ENCODE data around the gene ZNF692. TPM values are rescaled to one million over a fixed set of nuclear protein-coding genes. Genes with fewer than 3 reads are reported as not detected.

Gene ZNF692
- total and polyA plus RNA-seq, 2 of the 13 experiments (the other 11 are each of a cell fraction or from before 2014, with no cell fraction given), result 27.3 to 45.8 TPM

- no peaks in the 10 kb centered on the region for H3K9me3 ChIP-seq (ENCODE audit: low read length)
- DNase-seq (ENCODE audit: low spot score) (no peak), FAIRE-seq (no peak), ATAC-seq (no peak)
- H2AFZ ChIP-seq (ENCODE audit: low read length), result no peak overlapping the region
- no peaks in the 10 kb centered on the region for H3K79me2 ChIP-seq (ENCODE audit: insufficient read depth, low read length)
- H3K27ac ChIP-seq (ENCODE audit: extremely low read length, insufficient read depth, low read length), result no peak overlapping the region
- no peaks in the 10 kb centered on the region for H3K36me3 ChIP-seq (replicated peaks in 1 of 2; ENCODE audit: control insufficient read depth in 1 of 2, insufficient read depth in 2 of 2, low read length in 2 of 2)
- no peak overlapping the region for H3K4me3 ChIP-seq (replicated peaks in 1 of 3; ENCODE audit: insufficient read depth in 1 of 3, low read depth in 2 of 3, low read length in 3 of 3)
- ChIA-PET CTCF (ENCODE audit: low intra/inter-chr PET ratio, low total read pairs) (no interaction called here), POLR2A (no interaction called here)
- intact Hi-C loops (cut with micrococcal nuclease; ENCODE audit: unreplicated experiment) (no loop called here), in situ Hi-C loops (cut with HindIII; ENCODE audit: extremely low pct_ligation_motif_present, low pct_unique_long_range_greater_than_20kb) (no loop called here)
- no peak overlapping the region for H3K4me2 ChIP-seq (ENCODE audit: low read depth, low read length)
- TF ChIP-seq RBAK (CRISPR knock-in tag; IDR thresholded peaks at IDR 0.05) (no peak), DR1 (CRISPR knock-in tag; IDR thresholded peaks at IDR 0.05) (no peak), PHF8 (CRISPR knock-in tag; IDR thresholded peaks at IDR 0.05) (no peak), RAD21 (CRISPR knock-in tag; IDR thresholded peaks at IDR 0.05) (no peak), ZNF766 (CRISPR knock-in tag; IDR thresholded peaks at IDR 0.05; ENCODE audit: borderline replicate concordance) (no peak)
- peaks cover 0 to 6% of the 10 kb centered on the region in 2 experiments; a peak in 2 of 5 replicates for H3K27me3 ChIP-seq (ENCODE audit: control insufficient read depth in 1 of 2, insufficient read depth in 2 of 2, low read length in 2 of 2)
- H3K4me1 ChIP-seq (ENCODE audit: insufficient read depth, low read length), result peaks cover 19% of the 10 kb centered on the region
- no TSS peak for BruUV-seq (replicated peaks)
- no peak overlapping the region for H3K9ac ChIP-seq (ENCODE audit: insufficient read depth, low read depth, low read length)
- H4K20me1 ChIP-seq (ENCODE audit: insufficient read depth, low read length), result no peaks in the 10 kb centered on the region
- 21% methylated on average over 2 of the region's 2 CpGs for WGBS (ENCODE audit: low lambda C conversion rate)
Observed at GRCh38 chr1:248901578-248901977, 42.7 kb upstream of the ZNF692 start.

GRCh38 chr1:248900637-248901036 lies 41.8 kb upstream of the ZNF692 start:
- H3K36me3 ChIP-seq (replicated peaks in 1 of 2; ENCODE audit: control insufficient read depth in 1 of 2, insufficient read depth in 2 of 2, low read length in 2 of 2), result no peaks in the 10 kb centered on the region
- FAIRE-seq, result no peak

More at GRCh38 chr1:248900637-248901036, 41.8 kb upstream of the ZNF692 start:
- ChIA-PET POLR2A (no interaction called here), CTCF (ENCODE audit: low intra/inter-chr PET ratio, low total read pairs) (no interaction called here)
- in situ Hi-C loops (cut with HindIII; ENCODE audit: extremely low pct_ligation_motif_present, low pct_unique_long_range_greater_than_20kb), result no loop called here
- no peak for ATAC-seq
- Histone ChIP-seq H4K20me1 (ENCODE audit: insufficient read depth, low read length) (no peaks in the 10 kb centered on the region), H3K79me2 (ENCODE audit: insufficient read depth, low read length) (no peaks in the 10 kb centered on the region), H3K27me3 (ENCODE audit: control insufficient read depth in 1 of 2, insufficient read depth in 2 of 2, low read length in 2 of 2) (peaks cover 0 to 6% of the 10 kb centered on the region in 2 experiments; a peak in 2 of 5 replicates), H2AFZ (ENCODE audit: low read length) (no peak overlapping the region), H3K9me3 (ENCODE audit: low read length) (no peaks in the 10 kb centered on the region), H3K4me3 (replicated peaks in 1 of 3; ENCODE audit: insufficient read depth in 1 of 3, low read depth in 2 of 3, low read length in 3 of 3) (no peak overlapping the region), H3K9ac (ENCODE audit: insufficient read depth, low read depth, low read length) (no peak overlapping the region), H3K4me1 (ENCODE audit: insufficient read depth, low read length) (peaks cover 17% of the 10 kb centered on the region), H3K4me2 (ENCODE audit: low read depth, low read length) (no peak overlapping the region), H3K27ac (ENCODE audit: extremely low read length, insufficient read depth, low read length) (no peak overlapping the region)
- intact Hi-C loops (cut with micrococcal nuclease; ENCODE audit: unreplicated experiment), result no loop called here
- TF ChIP-seq ZNF24 (IDR thresholded peaks at IDR 0.05) (no peak), ZBTB7A (CRISPR knock-in tag; IDR thresholded peaks at IDR 0.05) (no peak), REPIN1 (CRISPR knock-in tag; IDR thresholded peaks at IDR 0.05; ENCODE audit: borderline replicate concordance, low read depth) (no peak), FOXK2 (IDR thresholded peaks at IDR 0.05) (no peak), KAT2B (IDR thresholded peaks at IDR 0.05; ENCODE audit: borderline replicate concordance, low read depth, low read length) (no peak), KDM3A (CRISPR knock-in tag; IDR thresholded peaks at IDR 0.05; ENCODE audit: low read depth) (no peak), POLR2G (IDR thresholded peaks at IDR 0.05; ENCODE audit: low read depth, low read length) (no peak), KLF12 (CRISPR knock-in tag; IDR thresholded peaks at IDR 0.05; ENCODE audit: borderline replicate concordance) (no peak), ZC3H13 (CRISPR knock-in tag; IDR thresholded peaks at IDR 0.05) (no peak), ZNF230 (CRISPR knock-in tag; IDR thresholded peaks at IDR 0.05) (no peak), MAFF (IDR thresholded peaks at IDR 0.05; ENCODE audit: low read depth, low read length) (no peak), ZMAT3 (CRISPR knock-in tag; conservative IDR thresholded peaks at IDR 0.05) (no peak), CTCF (CRISPR knock-in tag; IDR thresholded peaks at IDR 0.05) (no peak), NR2F1 (CRISPR knock-in tag; IDR thresholded peaks at IDR 0.05) (no peak), FOXP1 (IDR thresholded peaks at IDR 0.05) (no peak), FOXP1 (CRISPR knock-in tag; IDR thresholded peaks at IDR 0.05) (no peak), CREM (IDR thresholded peaks at IDR 0.05) (no peak), CREM (CRISPR knock-in tag; IDR thresholded peaks at IDR 0.05) (no peak)
- no TSS peak for BruUV-seq (replicated peaks)
- 13% methylated on average over 1 of the region's 1 CpG for WGBS (ENCODE audit: low lambda C conversion rate)
- DNase-seq (ENCODE audit: low spot score), result no peak

All from HepG2 (cell line).